ENCODE results near the gene MRNIP.

MRNIP gene

DNA sequence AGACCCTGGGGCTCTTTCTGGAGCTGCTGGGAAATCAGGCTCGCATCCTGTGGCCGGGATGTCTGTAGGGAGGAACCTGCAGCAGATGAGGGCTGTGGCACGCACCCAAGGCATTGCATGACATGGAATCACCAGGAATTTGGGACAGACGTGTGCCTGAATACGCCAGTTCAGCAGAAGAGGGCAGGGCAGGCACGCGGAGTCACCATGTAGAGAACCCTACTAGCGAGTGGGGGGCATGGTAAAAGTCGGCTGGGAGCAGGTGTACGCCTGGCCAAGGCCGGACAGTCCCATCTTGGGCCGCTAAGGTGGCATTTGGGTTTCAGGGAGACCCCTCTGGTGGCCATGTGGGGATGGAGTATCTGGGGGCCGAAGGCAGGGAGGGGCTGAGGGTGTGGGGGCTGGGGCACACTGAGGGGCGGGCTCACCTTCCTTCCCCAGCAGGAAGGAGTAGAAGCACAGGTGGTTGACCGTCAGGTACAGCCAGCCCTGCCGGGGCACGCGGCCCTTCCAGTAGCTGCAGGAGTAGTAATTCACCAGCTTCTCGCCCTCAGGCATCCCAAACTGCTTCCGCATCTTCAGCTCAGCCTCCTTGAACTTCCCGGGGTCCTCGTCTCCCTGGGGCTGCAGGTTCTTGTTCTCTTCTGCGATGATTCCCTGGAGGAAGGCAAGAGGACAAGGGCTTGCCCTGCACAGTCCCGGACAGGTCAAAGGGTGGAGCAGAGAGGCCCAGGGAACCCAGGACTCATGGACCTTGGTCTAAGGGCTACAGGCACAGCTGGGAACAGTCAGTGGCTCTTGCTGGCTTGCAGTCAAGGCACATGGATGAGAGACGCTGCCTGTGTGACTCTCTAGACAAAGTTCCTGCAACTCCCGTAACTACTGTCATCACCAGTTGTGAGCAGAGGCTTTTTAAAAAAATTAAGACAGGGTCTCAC, 35.6 kb upstream of the MRNIP start:
- no peaks in the 10 kb centered on the region for H3K27me3 ChIP-seq (ENCODE audit: control insufficient read depth, low read length)
- no peaks in the 10 kb centered on the region for H3K79me2 ChIP-seq (ENCODE audit: control insufficient read depth, low read length)
- H3F3A ChIP-seq (ENCODE audit: control insufficient read depth, insufficient read depth): no peaks in the 10 kb centered on the region
- no peak overlapping the region for H3K4me2 ChIP-seq (ENCODE audit: low read length)
- peaks cover 76% of the 10 kb centered on the region for H3K36me3 ChIP-seq (ENCODE audit: control insufficient read depth, low read length)
- H3K9me2 ChIP-seq (replicated peaks; ENCODE audit: control insufficient read depth, low read length): no peaks in the 10 kb centered on the region
- no peak overlapping the region for H3K27ac ChIP-seq (ENCODE audit: low read depth, low read length)
- no peaks in the 10 kb centered on the region for H4K20me1 ChIP-seq (ENCODE audit: control insufficient read depth, insufficient read depth, low read depth, low read length)
- no peaks in the 10 kb centered on the region for H3K4me1 ChIP-seq (ENCODE audit: control insufficient read depth, low read length)
- H3K9me3 ChIP-seq (ENCODE audit: control insufficient read depth, insufficient read depth, low read length): no peaks in the 10 kb centered on the region
- no peak for TF ChIP-seq EZH2phosphoT487 (IDR thresholded peaks at IDR 0.05; ENCODE audit: borderline replicate concordance, low read length)
- TF ChIP-seq, protein P1, sequence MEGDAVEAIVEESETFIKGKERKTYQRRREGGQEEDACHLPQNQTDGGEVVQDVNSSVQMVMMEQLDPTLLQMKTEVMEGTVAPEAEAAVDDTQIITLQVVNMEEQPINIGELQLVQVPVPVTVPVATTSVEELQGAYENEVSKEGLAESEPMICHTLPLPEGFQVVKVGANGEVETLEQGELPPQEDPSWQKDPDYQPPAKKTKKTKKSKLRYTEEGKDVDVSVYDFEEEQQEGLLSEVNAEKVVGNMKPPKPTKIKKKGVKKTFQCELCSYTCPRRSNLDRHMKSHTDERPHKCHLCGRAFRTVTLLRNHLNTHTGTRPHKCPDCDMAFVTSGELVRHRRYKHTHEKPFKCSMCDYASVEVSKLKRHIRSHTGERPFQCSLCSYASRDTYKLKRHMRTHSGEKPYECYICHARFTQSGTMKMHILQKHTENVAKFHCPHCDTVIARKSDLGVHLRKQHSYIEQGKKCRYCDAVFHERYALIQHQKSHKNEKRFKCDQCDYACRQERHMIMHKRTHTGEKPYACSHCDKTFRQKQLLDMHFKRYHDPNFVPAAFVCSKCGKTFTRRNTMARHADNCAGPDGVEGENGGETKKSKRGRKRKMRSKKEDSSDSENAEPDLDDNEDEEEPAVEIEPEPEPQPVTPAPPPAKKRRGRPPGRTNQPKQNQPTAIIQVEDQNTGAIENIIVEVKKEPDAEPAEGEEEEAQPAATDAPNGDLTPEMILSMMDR (IDR thresholded peaks at IDR 0.05; ENCODE audit: low read depth, low read length, poor library complexity, severe bottlenecking): no peak
- H3K4me3 ChIP-seq (ENCODE audit: low read length): no peak overlapping the region

DNA sequence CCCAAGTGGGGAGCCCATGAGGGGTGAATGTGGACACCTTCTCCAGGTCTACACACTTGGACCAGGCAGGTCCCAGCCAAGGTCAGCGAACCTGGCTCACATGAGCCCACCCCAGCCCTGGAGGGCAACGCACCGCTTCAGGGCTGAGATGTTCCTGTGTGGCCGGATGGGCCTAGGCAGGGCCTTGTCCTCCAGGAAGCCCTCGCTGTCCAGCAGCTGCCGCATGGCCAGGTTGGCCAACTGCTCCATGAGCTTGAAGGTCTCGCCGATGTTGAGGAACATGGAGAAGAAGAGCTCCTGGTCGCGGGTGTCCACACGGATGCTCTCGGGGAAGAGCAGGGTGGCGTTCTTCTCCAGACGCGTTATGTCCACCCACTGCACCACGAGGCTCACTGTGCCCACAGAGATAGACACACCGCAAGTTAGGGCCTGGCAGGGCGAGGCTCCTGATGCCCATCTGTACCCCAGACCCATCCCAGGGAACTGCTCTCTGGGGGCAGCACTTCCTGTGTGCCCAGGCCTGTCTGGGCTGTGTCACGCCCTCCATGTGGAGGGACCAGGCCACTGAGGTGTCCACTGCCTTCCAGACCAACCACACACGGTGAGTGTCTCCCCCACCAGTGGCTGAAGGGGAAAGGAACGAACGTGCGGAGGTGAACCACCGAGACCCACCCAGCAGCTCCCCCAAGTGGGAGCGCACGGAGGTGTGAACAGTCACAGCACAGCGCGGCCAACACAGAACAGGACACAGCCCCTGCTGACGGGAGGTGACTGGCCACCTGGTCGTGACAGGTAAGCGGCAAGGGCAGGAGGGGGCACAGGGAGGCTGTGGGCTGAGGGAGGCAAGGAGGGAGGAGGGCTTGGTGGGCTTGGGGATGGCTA, 34.7 kb upstream of the MRNIP start:
- no peaks in the 10 kb centered on the region for H4K20me1 ChIP-seq (ENCODE audit: control insufficient read depth, insufficient read depth, low read depth, low read length)

DNA sequence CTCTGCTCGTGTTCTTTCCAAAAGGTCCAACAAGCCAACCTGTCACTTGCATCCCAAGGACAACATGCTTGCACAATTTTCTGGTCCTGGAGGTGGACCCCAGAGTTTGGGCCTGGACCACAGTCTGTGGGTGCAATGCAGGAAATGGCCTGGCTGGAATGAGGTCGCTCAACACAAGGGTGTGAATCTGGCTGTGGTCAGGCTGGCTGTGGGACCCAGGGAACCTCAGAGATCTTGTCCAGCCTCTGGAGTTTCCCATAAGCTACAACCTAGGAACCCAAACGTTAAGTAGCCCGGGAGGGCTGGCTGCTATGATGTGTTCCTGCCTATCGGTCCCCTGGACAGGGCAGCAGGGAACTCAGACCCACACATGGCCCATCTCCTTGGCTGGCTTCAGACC, 33.6 kb upstream of the MRNIP start:
- H3K4me3 ChIP-seq (ENCODE audit: low read length): no peak overlapping the region

More for the DNA sequence above, 34.7 kb upstream of the MRNIP start:
- Histone ChIP-seq H3K4me1 (ENCODE audit: control insufficient read depth, low read length) (no peaks in the 10 kb centered on the region), H3K9me2 (replicated peaks; ENCODE audit: control insufficient read depth, low read length) (no peaks in the 10 kb centered on the region), H3K4me3 (ENCODE audit: low read length) (no peak overlapping the region), H3K36me3 (ENCODE audit: control insufficient read depth, low read length) (peaks cover 74% of the 10 kb centered on the region), H3K9me3 (ENCODE audit: control insufficient read depth, insufficient read depth, low read length) (no peaks in the 10 kb centered on the region), H3K4me2 (ENCODE audit: low read length) (no peak overlapping the region), H3K27ac (ENCODE audit: low read depth, low read length) (no peak overlapping the region), H3K79me2 (ENCODE audit: control insufficient read depth, low read length) (no peaks in the 10 kb centered on the region), H3F3A (ENCODE audit: control insufficient read depth, insufficient read depth) (no peaks in the 10 kb centered on the region), H3K27me3 (ENCODE audit: control insufficient read depth, low read length) (no peaks in the 10 kb centered on the region)
- TF ChIP-seq, protein P1 (IDR thresholded peaks at IDR 0.05; ENCODE audit: low read depth, low read length, poor library complexity, severe bottlenecking): no peak
- no peak for TF ChIP-seq EZH2phosphoT487 (IDR thresholded peaks at IDR 0.05; ENCODE audit: borderline replicate concordance, low read length)

More for the DNA sequence above, 33.6 kb upstream of the MRNIP start:
- no peaks in the 10 kb centered on the region for H3K4me1 ChIP-seq (ENCODE audit: control insufficient read depth, low read length)
- no peaks in the 10 kb centered on the region for H3K27me3 ChIP-seq (ENCODE audit: control insufficient read depth, low read length)
- H3K27ac ChIP-seq (ENCODE audit: low read depth, low read length): no peak overlapping the region
- no peaks in the 10 kb centered on the region for H3K9me3 ChIP-seq (ENCODE audit: control insufficient read depth, insufficient read depth, low read length)
- peaks cover 79% of the 10 kb centered on the region for H3K36me3 ChIP-seq (ENCODE audit: control insufficient read depth, low read length)
- H3F3A ChIP-seq (ENCODE audit: control insufficient read depth, insufficient read depth): no peaks in the 10 kb centered on the region
- TF ChIP-seq, protein P1 (IDR thresholded peaks at IDR 0.05; ENCODE audit: low read depth, low read length, poor library complexity, severe bottlenecking): no peak
- no peak for TF ChIP-seq EZH2phosphoT487 (IDR thresholded peaks at IDR 0.05; ENCODE audit: borderline replicate concordance, low read length)
- no peaks in the 10 kb centered on the region for H4K20me1 ChIP-seq (ENCODE audit: control insufficient read depth, insufficient read depth, low read depth, low read length)
- H3K9me2 ChIP-seq (replicated peaks; ENCODE audit: control insufficient read depth, low read length): no peaks in the 10 kb centered on the region
- no peak overlapping the region for H3K4me2 ChIP-seq (ENCODE audit: low read length)
- no peaks in the 10 kb centered on the region for H3K79me2 ChIP-seq (ENCODE audit: control insufficient read depth, low read length)
